A673 (cell line): Measurements from ENCODE around the gene DSCAM. TPM values are rescaled to one million over a fixed set of nuclear protein-coding genes. Genes with fewer than 3 reads are reported as not detected.
"Not testable (repeated sequence)": the region's sequence is repeated elsewhere in the genome, so short reads cannot be mapped to it uniquely, and the experiment has no call there.

Experiments used
- BruUV-seq: library from RNA; stranded (reverse); fragments of 400-500 nt; replicated peaks from 2 replicates; lab custom pipeline; 2021; lab: Mats Ljungman, UMichigan
- CTCF ChIA-PET: fragments of 300-600 bp; sonication (Branson Sonifier 250); formaldehyde crosslinking; loops from one replicate; lab custom pipeline; 2022; ENCODE audit warnings: antibody characterized with exemption; lab: Charles Lee
- POLR2A ChIA-PET: fragments of 300-600 bp; sonication (Branson Sonifier 250); formaldehyde crosslinking; loops from one replicate; lab custom pipeline; 2022; ENCODE audit warnings: antibody characterized with exemption; ENCODE audit not compliant: low non-redundant PET; lab: Charles Lee
- DNase-seq: peaks from one replicate; pipeline ENCODE4 v3.0.0-alpha.2; 2015; ENCODE audit warnings: low spot score
- H3K27ac ChIP-seq: fragments of 200-600 bp; sonication (generic); 2 replicates; pipeline ENCODE4 v1.5.1; 2016; ENCODE audit warnings: mixed run types, low read depth, mild to moderate bottlenecking, mixed read lengths, antibody characterized with exemption, low read length; ENCODE audit not compliant: poor library complexity, severe bottlenecking
- H3K27me3 ChIP-seq: fragments of 200-600 bp; sonication (generic); replicated peaks from 2 replicates; pipeline ENCODE4 v1.6.1; 2017; ENCODE audit warnings: mixed run types, low read depth, mild to moderate bottlenecking, mixed read lengths, antibody characterized with exemption, low read length; ENCODE audit not compliant: insufficient read depth, poor library complexity
- H3K36me3 ChIP-seq: fragments of 200-600 bp; sonication (generic); 2 replicates; pipeline ENCODE4 v1.6.1; 2016; ENCODE audit warnings: mixed run types, mild to moderate bottlenecking, mixed read lengths, antibody characterized with exemption, low read length; ENCODE audit not compliant: insufficient read depth, poor library complexity, severe bottlenecking
- H3K4me1 ChIP-seq: fragments of 200-600 bp; sonication (generic); 2 replicates; pipeline ENCODE4 v1.6.1; 2017; ENCODE audit warnings: mixed run types, mild to moderate bottlenecking, mixed read lengths, antibody characterized with exemption, low read length; ENCODE audit not compliant: insufficient read depth, poor library complexity, severe bottlenecking
- H3K4me3 ChIP-seq: fragments of 200-600 bp; sonication (generic); 2 replicates; pipeline ENCODE4 v1.5.1; 2016; ENCODE audit warnings: low read depth, mixed run types, mild to moderate bottlenecking, mixed read lengths, low read length; ENCODE audit not compliant: poor library complexity, severe bottlenecking
- H3K9me3 ChIP-seq: fragments of 200-600 bp; sonication (generic); 2 replicates; pipeline ENCODE4 v1.6.1; 2016; ENCODE audit warnings: mixed run types, low read depth, mild to moderate bottlenecking, mixed read lengths, antibody characterized with exemption, low read length; ENCODE audit not compliant: poor library complexity, severe bottlenecking
- CTCF ChIP-seq: fragments of 300-800, 200-600 bp; sonication (generic); conservative IDR thresholded peaks from 2 replicates; pipeline ENCODE4 v1.5.1; 2017; ENCODE audit warnings: low read depth, mild to moderate bottlenecking, antibody characterized with exemption, low read length, moderate library complexity, mixed read lengths
- EZH2 ChIP-seq: fragments of 200-600 bp; sonication (generic); IDR thresholded peaks from 2 replicates; pipeline ENCODE4 v1.6.1; 2017; ENCODE audit warnings: borderline replicate concordance, low read depth, mild to moderate bottlenecking, mixed read lengths, antibody characterized with exemption, low read length; ENCODE audit not compliant: poor library complexity, severe bottlenecking
- intact Hi-C: fragments of 100-400 bp; cut with micrococcal nuclease; formaldehyde crosslinking; loops from one replicate; pipeline ENCODE4 v1.10.0; 2022; ENCODE audit not compliant: unreplicated experiment
- total RNA-seq: library from RNA; stranded (reverse); gene quantifications from 2 replicates; pipeline ENCODE4 v1.2.3, GENCODE V29; 2021

DSCAM gene
- total RNA-seq, 1 experiment from 2014 or later = not detected

- H3K4me3 ChIP-seq = no peak overlapping the region
- POLR2A ChIA-PET = no interaction called here
- CTCF ChIA-PET = no interaction called here
- peaks cover 21% of the 10 kb centered on the region for H3K9me3 ChIP-seq
- H3K27ac ChIP-seq = no peak overlapping the region
- TF ChIP-seq EZH2 = no peak
- TF ChIP-seq CTCF = no peak
- BruUV-seq = no TSS peak
- intact Hi-C loops = no loop called here
- H3K36me3 ChIP-seq = no peaks in the 10 kb centered on the region
- H3K27me3 ChIP-seq = no peaks in the 10 kb centered on the region
- H3K4me1 ChIP-seq = no peaks in the 10 kb centered on the region
- DNase-seq = no peak
These were observed 515.2 kb downstream of the DSCAM start for GRCh38 chr21:40331804-40332203.

- Histone ChIP-seq H3K9me3 (peaks cover 21% of the 10 kb centered on the region), H3K27ac (no peak overlapping the region), H3K27me3 (no peaks in the 10 kb centered on the region), H3K4me3 (no peak overlapping the region), H3K36me3 (no peaks in the 10 kb centered on the region), H3K4me1 (no peaks in the 10 kb centered on the region)
- intact Hi-C loops = no loop called here
- TF ChIP-seq CTCF (no peak), EZH2 (no peak)
- POLR2A ChIA-PET = no interaction called here
- no TSS peak for BruUV-seq
- CTCF ChIA-PET = no interaction called here
- DNase-seq = no peak
These were observed 515.8 kb downstream of the DSCAM start for GRCh38 chr21:40331172-40331571.

GRCh38 chr21:40324389-40324788 lies 522.6 kb downstream of the DSCAM start:
- CTCF ChIA-PET = no interaction called here
- intact Hi-C loops = no loop called here
- DNase-seq = no peak
- Histone ChIP-seq H3K27me3 (no peaks in the 10 kb centered on the region), H3K4me1 (no peaks in the 10 kb centered on the region), H3K27ac (no peak overlapping the region), H3K4me3 (no peak overlapping the region), H3K36me3 (no peaks in the 10 kb centered on the region), H3K9me3 (peaks cover 33% of the 10 kb centered on the region)
- no peak for TF ChIP-seq CTCF
- TF ChIP-seq EZH2 = no peak
- POLR2A ChIA-PET = no interaction called here
- no TSS peak for BruUV-seq

GRCh38 chr21:40320718-40321117 lies 526.2 kb downstream of the DSCAM start:
- H3K4me3 ChIP-seq, BruUV-seq, DNase-seq, H3K4me1 ChIP-seq, intact Hi-C loops, H3K36me3 ChIP-seq, H3K27me3 ChIP-seq, CTCF ChIA-PET, POLR2A ChIA-PET, H3K27ac ChIP-seq: not testable (repeated sequence)
- peaks cover 37% of the 10 kb centered on the region for H3K9me3 ChIP-seq
